HG02970 (cell line): ENCODE data around the gene YRDC.
A peak's percentile ranks its signal among the peaks of the same experiment; 100 is the strongest.

Source experiments
- ATAC-seq: cut with Tn5 transposase; IDR thresholded peaks from one replicate; pipeline ENCODE4 v1.9.1; 2021; ENCODE audit warnings: mild to moderate bottlenecking, moderate library complexity, moderate number of reproducible peaks; ENCODE audit not compliant: unreplicated experiment, low FRiP score

Gene YRDC

GRCh38 chr1:37807555-37808368, at the start of gene YRDC, which contains the start of gene C1orf122:
Gene YRDC, minus strand, starts transcription at chr1:37808208. Its CDS starts 28 bp downstream, at chr1:37808180.
Gene C1orf122, plus strand, starts transcription at chr1:37807790. Its CDS starts 615 bp downstream, at chr1:37808405.
- peak; percentile 86 for ATAC-seq

GRCh38 chr1:37854406-37854805, 46.4 kb upstream of the YRDC start:
- ATAC-seq, result no peak

- ATAC-seq, result no peak
Observed at GRCh38 chr1:37853157-37853556, 45.1 kb upstream of the YRDC start.

- ATAC-seq, result no peak
Observed at GRCh38 chr1:37851782-37852210, 43.8 kb upstream of the YRDC start.

- ATAC-seq, result no peak
Observed at GRCh38 chr1:37851262-37851661, 43.3 kb upstream of the YRDC start.

GRCh38 chr1:37850352-37850955, 42.4 kb upstream of the YRDC start:
- ATAC-seq, result no peak

- ATAC-seq, result no peak
Observed at GRCh38 chr1:37849480-37849879, 41.5 kb upstream of the YRDC start.

GRCh38 chr1:37846647-37847339, 38.8 kb upstream of the YRDC start:
- no peak for ATAC-seq

GRCh38 chr1:37845786-37846185, 37.8 kb upstream of the YRDC start:
- ATAC-seq, result no peak

GRCh38 chr1:37845049-37845646, 37.1 kb upstream of the YRDC start:
- no peak for ATAC-seq

GRCh38 chr1:37844536-37844935, 36.5 kb upstream of the YRDC start:
- no peak for ATAC-seq

GRCh38 chr1:37841652-37842051, 33.6 kb upstream of the YRDC start:
- ATAC-seq, result no peak

GRCh38 chr1:37840711-37841110, 32.7 kb upstream of the YRDC start:
- no peak for ATAC-seq

GRCh38 chr1:37839676-37840075, 31.7 kb upstream of the YRDC start:
- no peak for ATAC-seq

GRCh38 chr1:37836788-37837187, 28.8 kb upstream of the YRDC start:
- ATAC-seq, result no peak

GRCh38 chr1:37831809-37832208, 23.8 kb upstream of the YRDC start:
- no peak for ATAC-seq

GRCh38 chr1:37831109-37831508, 23.1 kb upstream of the YRDC start:
- no peak for ATAC-seq

- no peak for ATAC-seq
Observed at GRCh38 chr1:37828410-37829074, 20.5 kb upstream of the YRDC start.

- no peak for ATAC-seq
Observed at GRCh38 chr1:37825506-37825905, 17.5 kb upstream of the YRDC start.

GRCh38 chr1:37824001-37824400, 16.0 kb upstream of the YRDC start:
- ATAC-seq, result no peak
